Left forelimb (tissue), 1 donor: Measurements from ENCODE around the gene APOBEC4.
"Not testable (repeated sequence)": the region's sequence is repeated elsewhere in the genome, so short reads cannot be mapped to it uniquely, and the experiment has no call there.

ENCODE experiments used
- DNase-seq: peaks from one replicate; pipeline ENCODE4 v3.0.0-alpha.2; 2018; ENCODE audit warnings: low spot score

Gene APOBEC4

GRCh38 chr1:183652547-183653461 is at the start of gene APOBEC4:
Gene APOBEC4 (minus strand): TSS chr1:183653316. CDS start chr1:183648781, 4,535 bp downstream.
- DNase-seq, result no peak

GRCh38 chr1:183702813-183703198 is 49.7 kb upstream of the APOBEC4 start:
- no peak for DNase-seq

- no peak for DNase-seq
These were observed 49.1 kb upstream of the APOBEC4 start for GRCh38 chr1:183702087-183702812.

- no peak for DNase-seq
These were observed 46.6 kb upstream of the APOBEC4 start for GRCh38 chr1:183699616-183700160.

GRCh38 chr1:183697814-183698590 is 44.9 kb upstream of the APOBEC4 start:
- DNase-seq, result no peak

GRCh38 chr1:183696981-183697380 is 43.9 kb upstream of the APOBEC4 start:
- DNase-seq, result no peak

GRCh38 chr1:183694755-183695154 is 41.6 kb upstream of the APOBEC4 start:
- no peak for DNase-seq

- DNase-seq, result no peak
These were observed 41.0 kb upstream of the APOBEC4 start for GRCh38 chr1:183694066-183694465.

GRCh38 chr1:183693521-183693920 is 40.4 kb upstream of the APOBEC4 start:
- DNase-seq, result no peak

GRCh38 chr1:183689762-183690204 is 36.7 kb upstream of the APOBEC4 start:
- no peak for DNase-seq

GRCh38 chr1:183688341-183689060 is 35.4 kb upstream of the APOBEC4 start:
- no peak for DNase-seq

- DNase-seq, result no peak
These were observed 34.6 kb upstream of the APOBEC4 start for GRCh38 chr1:183687546-183688304.

- DNase-seq, result no peak
These were observed 33.1 kb upstream of the APOBEC4 start for GRCh38 chr1:183686229-183686628.

GRCh38 chr1:183685112-183685713 is 32.1 kb upstream of the APOBEC4 start:
- no peak for DNase-seq

GRCh38 chr1:183679363-183679762 is 26.2 kb upstream of the APOBEC4 start:
- not testable (repeated sequence) for DNase-seq

- no peak for DNase-seq
These were observed 25.7 kb upstream of the APOBEC4 start for GRCh38 chr1:183678819-183679218.

GRCh38 chr1:183676586-183677189 is 23.6 kb upstream of the APOBEC4 start:
- no peak for DNase-seq

GRCh38 chr1:183675883-183676585 is 22.9 kb upstream of the APOBEC4 start:
- no peak for DNase-seq

GRCh38 chr1:183675381-183675780 is 22.3 kb upstream of the APOBEC4 start:
- DNase-seq, result no peak
